HG02798 (cell line): ENCODE data around the gene SUSD1.
A peak's percentile ranks its signal among the peaks of the same experiment; 100 is the strongest.
"Not testable (repeated sequence)": the region's sequence is repeated elsewhere in the genome, so short reads cannot be mapped to it uniquely, and the experiment has no call there.

ENCODE experiments used
- ATAC-seq: cut with Tn5 transposase; IDR thresholded peaks from one replicate; pipeline ENCODE4 v1.9.1; 2021; ENCODE audit warnings: mild to moderate bottlenecking; ENCODE audit not compliant: unreplicated experiment, poor library complexity

Gene SUSD1

DNA sequence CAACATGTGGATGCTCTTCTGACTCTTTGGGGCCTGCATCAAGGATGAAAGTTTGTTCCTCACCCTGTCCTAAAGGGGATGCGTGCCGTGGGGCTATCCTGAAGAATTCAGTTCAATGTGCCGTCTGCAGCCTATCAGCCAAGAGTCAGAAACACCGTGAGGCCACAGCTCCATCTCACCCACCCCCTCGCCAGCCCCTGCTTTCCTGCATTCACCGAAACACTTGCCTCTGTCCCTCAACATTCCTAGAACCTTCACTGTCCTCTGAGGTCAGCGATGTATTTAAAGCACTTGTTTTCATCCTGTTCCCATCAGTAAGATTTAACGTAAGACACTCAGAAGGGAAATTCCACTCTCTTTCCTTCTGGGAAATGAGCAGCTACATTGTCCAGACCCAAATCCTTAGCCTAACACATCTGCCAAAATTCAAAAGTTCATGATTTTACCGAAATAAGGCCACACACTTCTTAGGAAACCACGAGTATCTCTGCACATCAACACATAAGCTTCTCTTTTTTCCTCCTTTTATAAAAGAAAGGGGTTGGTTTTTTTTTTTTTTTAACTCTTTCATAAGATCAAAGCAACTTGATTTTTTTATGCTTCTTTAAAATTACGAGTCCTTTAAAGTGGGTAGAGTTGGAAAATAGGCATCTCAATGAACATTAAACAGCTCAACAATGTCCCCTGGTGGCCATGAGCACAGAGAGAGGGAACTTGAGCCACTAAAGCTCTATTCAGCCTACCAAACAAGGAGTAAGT, 100.7 kb downstream of the SUSD1 start:
- peak; percentile 40 for ATAC-seq

GRCh38 chr9:112073639-112074173, 101.4 kb downstream of the SUSD1 start:
- not testable (repeated sequence) for ATAC-seq

DNA sequence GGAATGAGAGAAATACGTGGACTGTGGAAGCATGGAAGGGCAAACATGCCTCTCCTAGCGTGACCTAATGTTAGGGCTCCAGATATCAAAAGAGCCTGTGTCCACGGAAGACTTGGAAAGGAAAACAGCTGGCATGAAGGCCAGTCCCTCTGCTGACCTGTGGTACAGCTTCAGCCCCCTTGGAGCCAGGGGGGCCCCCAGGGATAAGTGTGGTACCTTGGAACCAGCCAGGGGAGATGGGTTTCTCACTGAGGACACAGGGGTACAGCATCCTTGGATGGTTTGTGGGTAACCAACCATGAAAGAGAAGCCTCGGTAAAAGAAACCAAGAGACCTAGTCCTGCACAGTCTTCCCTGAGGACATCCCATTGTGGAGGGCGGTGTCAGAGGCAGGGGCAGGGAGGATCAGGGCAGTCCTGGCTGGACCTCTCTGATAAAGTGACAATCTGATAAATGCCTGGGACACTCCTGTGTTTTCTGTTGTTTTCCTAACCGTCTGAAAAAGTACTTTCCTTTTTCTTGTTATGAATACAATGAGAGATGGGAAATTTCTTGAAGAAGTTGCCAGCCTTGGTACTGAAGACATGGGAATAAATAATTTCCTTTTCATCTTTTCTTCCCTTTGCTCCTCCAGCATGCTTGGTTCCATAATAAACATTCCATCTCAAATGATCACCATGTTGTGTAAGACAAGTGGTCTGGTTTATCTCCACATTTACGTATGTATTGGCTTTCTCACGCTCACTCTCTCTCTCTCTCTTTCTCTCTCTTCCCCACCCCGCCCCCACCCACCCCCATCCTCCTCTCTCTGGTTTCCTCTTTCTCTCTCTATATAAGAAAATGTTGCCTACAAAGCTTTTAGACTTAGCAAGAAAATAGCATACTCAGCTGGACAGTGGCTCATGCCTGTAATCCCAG, 102.1 kb downstream of the SUSD1 start:
- ATAC-seq, result no peak

DNA sequence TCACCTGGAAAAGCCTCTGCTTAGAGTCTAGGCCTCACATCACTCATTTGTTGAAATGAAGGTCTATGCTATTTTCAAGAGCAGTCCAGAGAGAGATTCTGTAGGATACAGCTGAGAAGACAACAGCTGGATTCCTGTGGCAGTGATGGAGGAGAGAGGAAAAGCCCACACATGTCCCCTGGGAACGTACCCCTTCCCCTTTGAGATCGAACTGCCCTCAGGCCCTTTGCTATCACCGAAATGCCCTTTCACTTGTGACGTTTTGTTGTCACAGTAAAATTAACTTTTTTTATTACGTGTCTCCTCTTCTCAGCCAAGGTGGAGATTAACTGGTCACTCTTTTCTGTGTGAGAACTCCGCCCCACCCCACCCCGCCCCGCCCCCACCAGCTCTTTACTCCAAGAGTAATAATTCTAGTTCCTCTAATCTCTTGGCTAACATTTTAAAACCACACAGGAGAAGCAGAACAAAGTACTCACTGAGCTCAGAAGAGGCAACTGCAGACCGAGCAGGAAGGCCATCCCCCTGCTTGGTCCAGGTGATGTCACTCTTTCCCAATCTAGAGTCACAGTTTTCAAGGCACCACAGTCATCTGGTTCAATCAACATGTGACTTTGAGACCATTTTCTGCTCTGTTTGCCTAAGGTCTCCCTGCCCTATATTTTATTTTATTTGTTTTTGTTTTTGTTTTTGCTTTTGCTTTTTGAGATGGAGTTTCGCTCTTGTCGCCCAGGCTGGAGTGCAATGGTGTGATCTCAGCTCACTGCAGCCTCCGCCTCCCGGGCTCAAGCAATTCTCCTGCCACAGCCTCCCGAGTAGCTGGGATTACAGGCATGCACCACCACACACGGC, 105.6 kb downstream of the SUSD1 start:
- no peak for ATAC-seq

- ATAC-seq, result no peak
Measured at GRCh38 chr9:112065806-112066606, 109.1 kb downstream of the SUSD1 start.

DNA sequence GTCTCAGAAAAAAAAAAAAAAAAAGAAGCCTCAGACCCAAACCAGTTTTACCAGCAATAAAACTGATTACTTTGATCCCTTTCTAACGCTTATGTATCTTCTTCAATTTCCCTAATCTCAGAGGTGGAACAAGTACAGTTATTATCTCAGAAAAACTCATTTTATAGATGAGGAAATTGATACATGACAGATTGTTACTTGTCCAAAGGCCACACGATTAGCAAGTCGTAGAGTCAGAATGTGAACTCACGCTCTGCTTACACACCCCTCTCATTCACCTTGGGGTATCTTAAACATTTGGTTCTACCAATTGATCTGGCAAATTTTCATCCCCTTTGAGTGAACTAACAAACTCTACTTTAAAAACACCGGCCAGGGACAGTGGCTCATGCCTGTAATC, 110.2 kb downstream of the SUSD1 start:
- no peak for ATAC-seq

DNA sequence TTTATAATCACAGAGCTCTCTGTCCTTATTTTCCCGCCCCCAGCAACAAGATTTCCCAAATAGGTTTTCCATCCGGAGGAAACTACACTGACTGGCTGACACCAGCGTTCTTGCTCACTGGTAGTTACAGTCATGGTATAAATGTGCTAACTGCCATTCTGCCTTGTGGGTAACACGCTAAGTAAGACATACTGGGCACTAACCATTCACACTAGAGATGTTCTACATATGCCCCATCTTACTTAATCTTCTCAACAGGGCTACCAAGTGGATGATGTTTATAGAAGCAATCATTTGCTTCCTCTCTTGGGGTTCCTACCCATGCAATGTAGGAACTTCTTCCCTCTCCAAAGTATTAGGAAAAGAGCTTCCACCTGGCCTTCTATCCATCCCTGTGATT, 111.5 kb downstream of the SUSD1 start:
- no peak for ATAC-seq

DNA sequence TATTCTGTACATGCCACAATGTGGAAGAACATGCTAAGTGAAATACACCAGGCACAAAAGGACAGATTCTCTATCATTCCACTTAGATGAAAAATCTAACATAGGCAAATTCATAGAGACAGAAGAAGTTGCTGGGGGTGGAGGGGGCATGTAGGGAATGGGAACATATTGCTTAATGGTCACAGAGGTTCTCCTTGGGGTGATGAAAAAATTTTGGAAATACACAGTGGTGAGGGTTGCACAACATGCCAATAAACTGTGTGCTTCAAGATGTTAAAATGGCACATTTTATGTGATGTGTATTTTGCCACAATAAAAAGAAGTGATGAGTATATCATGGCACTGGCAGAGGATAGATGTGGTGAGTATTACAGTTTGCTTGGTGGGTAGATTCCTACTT, 111.9 kb downstream of the SUSD1 start:
- ATAC-seq, result no peak

DNA sequence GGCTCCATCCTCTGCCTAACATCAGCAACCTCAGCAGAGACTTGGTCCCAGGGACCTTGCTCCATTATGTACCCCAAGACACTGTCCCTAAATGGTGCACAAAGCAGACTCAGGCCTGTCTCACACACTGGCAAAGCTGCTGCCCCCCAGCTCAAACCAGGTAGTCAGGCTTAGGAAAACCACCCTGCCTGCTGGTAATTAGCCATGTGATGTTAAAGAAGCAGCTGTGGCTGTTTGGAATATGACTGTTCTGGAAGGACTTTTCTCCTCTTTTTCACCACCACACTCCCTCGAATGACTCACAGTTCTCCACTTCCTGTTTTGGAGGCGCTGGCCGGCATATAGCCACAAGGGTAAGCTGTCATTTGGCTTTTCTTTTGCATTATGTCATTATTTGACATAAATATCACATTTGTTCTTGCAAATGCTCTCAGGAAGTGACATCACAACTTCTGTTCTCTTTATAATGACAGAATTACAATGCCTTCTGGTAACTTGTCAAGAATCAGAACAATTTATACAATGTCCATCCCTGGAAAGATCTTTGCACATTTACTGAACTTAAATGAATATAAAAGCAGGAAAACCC, 113.9 kb downstream of the SUSD1 start:
- ATAC-seq, result peak; percentile 80

- no peak for ATAC-seq
Measured at GRCh38 chr9:112059966-112060320, 115.2 kb downstream of the SUSD1 start.

GRCh38 chr9:112059145-112059965, 115.7 kb downstream of the SUSD1 start:
- no peak for ATAC-seq

DNA sequence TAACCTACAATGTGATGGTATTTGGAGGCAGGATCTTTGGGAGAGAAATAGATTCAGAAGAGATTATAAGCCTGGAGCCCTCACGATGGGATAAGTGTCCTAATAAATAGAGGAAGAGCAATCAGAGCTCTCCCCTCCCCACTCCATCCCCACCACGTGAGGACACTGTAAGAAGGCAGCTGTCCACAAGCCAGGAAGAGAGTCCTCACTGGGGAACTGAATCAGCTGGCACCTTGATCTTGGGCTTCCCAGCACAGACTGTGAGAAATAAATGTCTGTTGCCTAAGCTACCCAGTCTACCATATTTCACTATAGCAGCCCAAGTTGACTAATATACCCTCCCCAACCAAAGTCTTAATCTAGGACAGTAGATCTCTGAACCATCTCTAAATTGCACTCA, 118.1 kb downstream of the SUSD1 start:
- no peak for ATAC-seq

GRCh38 chr9:112054916-112055315, 120.2 kb downstream of the SUSD1 start:
- no peak for ATAC-seq

GRCh38 chr9:112051812-112052211, 123.3 kb downstream of the SUSD1 start:
- ATAC-seq, result peak; percentile 40

DNA sequence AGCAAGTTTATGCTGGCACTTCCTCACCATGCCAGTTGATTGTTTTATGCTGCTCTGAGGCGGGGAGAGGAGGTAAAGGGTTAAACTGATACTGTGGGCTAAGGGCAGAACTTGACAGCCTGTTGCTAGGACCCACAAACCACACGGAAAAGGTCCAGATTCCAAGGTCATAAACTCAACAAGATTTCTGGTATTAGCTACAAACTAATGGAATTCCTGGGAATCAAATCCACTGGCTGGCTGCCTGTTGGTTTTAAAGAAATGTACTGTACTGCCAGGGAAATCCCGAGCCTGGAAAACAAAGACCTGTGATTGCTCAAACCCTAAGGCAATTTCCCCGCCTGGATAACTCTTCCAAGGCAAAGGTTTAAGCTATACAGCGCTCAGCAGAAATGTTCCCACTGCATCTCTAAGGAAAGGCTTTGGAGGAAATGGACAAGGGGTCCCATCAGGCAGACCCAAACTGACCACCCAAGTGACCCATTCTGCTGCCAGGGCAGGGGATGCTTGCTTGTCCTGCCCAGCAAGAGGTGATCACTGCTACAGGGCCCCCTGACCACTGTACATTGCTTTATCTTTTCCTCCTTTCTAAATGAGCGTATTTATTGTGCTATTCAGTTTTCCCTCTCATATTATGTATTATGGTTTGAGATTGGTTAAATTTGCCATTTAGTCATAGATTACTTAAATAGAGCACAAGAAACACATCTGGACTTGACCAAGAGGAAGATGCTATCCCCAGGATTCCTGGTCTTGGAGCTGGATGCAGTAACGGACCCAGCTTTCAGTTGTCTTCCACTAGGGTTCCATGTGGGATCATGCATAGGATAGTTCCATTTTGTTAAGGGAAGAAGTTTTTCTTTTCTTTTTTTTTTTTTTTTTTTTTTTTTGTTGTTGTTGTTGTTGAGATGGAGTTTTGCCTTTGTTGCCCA, 124.3 kb downstream of the SUSD1 start:
- ATAC-seq, result no peak

DNA sequence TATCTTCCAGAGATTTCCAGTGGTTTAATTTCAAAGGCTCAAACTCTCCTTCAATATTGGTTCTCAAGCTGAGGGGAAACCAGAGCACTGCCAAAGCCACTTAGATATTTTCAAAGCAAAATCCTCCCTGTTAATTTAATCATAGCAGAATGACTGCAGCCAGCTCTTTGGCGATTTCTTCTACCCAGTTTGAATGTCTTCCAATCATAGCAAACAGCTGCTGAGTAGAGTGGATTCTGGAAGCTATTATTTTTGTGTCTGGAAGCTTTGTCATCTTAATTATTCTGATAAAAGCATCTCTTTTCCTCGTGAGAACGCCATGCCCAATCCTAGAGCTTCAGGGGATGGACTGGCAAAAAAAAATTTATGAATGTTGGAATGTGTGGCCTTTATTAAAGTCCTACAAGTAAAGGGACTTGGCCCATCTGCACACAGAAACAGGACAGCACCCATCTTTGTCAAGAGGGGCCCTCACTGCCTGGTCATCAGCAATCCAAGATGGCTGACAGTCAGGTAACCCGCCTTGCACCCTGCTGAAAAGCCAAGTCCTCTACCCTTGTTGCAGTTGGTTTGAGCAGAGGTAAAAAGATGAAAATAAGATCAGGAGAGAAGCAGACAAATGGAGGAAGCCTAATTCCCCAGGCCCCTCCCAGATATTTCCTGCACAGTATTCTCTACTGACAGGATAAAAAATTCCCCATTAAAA, 125.1 kb downstream of the SUSD1 start:
- ATAC-seq, result no peak
